Measurements from ENCODE around the gene LRRTM3.

Gene LRRTM3

DNA sequence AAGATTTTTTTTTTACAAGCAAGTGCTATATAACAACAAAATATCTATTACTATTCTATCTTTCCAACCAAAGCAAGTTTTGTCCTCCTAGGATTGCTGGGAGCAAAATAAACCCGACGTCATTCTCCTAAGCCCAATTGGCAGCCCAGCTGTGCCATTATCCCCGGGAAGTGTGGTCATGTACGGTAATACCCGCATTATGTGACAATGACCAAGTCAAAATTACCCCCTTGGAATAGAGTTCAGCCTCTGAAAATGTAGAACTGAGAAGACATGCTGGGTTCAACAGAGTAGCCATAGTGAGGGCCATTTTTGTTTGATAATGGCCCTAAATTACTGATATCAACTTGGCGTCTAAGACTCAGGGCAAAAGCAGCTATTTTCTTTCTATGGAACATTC lies 215.5 kb downstream of the LRRTM3 start:
- DNase-seq: no peak

DNA sequence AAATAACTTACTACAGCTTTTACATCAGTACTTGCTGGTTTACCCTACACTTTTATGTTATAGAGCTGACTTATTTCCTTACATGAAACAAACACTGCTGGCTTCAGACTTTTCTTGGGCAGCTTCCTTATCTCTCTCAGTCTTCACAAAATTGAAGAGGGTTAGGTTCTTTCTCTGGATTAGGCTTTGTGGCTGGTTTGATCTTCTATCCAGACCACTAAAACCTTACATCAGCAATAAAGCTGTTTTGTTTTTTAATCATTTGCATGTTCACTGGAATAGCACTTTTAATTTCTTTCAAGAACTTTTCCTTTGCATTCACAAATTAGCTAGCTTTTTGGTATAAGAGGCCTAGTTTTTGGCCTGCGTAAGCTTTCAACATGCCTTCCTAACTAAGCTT lies 218.7 kb downstream of the LRRTM3 start:
- DNase-seq: no peak
